HEK293T (cell line): Measurements from ENCODE around the gene STK38L.

Source experiments
- CTCF ChIA-PET: fragments of 350-600 bp; formaldehyde crosslinking; extraction: SDS; loops from one replicate; lab custom pipeline; 2021; ENCODE audit warnings: antibody characterized with exemption, inconsistent platforms; lab: Yijun Ruan, JAX
- POLR2A ChIA-PET: fragments of 350-600 bp; formaldehyde crosslinking; extraction: SDS; loops from one replicate; lab custom pipeline; 2020; ENCODE audit warnings: antibody characterized with exemption, inconsistent platforms; lab: Yijun Ruan, JAX
- DNase-seq: peaks from one replicate; pipeline ENCODE4 v3.0.0; 2012; ENCODE audit warnings: mixed read lengths; ENCODE audit errors: extremely low spot score
- ARNT ChIP-seq: fragments of 450-650 bp; IDR thresholded peaks from 2 replicates; pipeline ENCODE4 v1.6.1; 2017; ENCODE audit warnings: mild to moderate bottlenecking
- BHLHE40 ChIP-seq: fragments of 450-650 bp; IDR thresholded peaks from 2 replicates; pipeline ENCODE4 v1.6.1; 2016; ENCODE audit warnings: mild to moderate bottlenecking, moderate library complexity, borderline replicate concordance
- CTBP1 ChIP-seq: fragments of 450-650 bp; IDR thresholded peaks from 2 replicates; pipeline ENCODE4 v1.6.1; 2016; ENCODE audit warnings: borderline replicate concordance
- ELF4 ChIP-seq: fragments of 450-650 bp; IDR thresholded peaks from 2 replicates; pipeline ENCODE4 v1.6.1; 2017; ENCODE audit warnings: antibody characterized with exemption
- FOXA1 ChIP-seq: fragments of 450-650 bp; IDR thresholded peaks from 2 replicates; pipeline ENCODE4 v1.6.1; 2016; ENCODE audit warnings: mild to moderate bottlenecking
- FOXK2 ChIP-seq: fragments of 450-650 bp; IDR thresholded peaks from 2 replicates; pipeline ENCODE4 v1.6.1; 2016; ENCODE audit warnings: mild to moderate bottlenecking
- FOXM1 ChIP-seq: fragments of 450-650 bp; IDR thresholded peaks from 2 replicates; pipeline ENCODE4 v1.6.1; 2017; ENCODE audit warnings: mild to moderate bottlenecking, borderline replicate concordance
- HDGF ChIP-seq: fragments of 450-650 bp; IDR thresholded peaks from 2 replicates; pipeline ENCODE4 v1.6.1; 2017; ENCODE audit warnings: antibody characterized with exemption, borderline replicate concordance
- L3MBTL2 ChIP-seq: fragments of 450-650 bp; conservative IDR thresholded peaks from 2 replicates; pipeline ENCODE4 v1.6.1; 2016; ENCODE audit warnings: mild to moderate bottlenecking
- LEF1 ChIP-seq: fragments of 450-650 bp; IDR thresholded peaks from 2 replicates; pipeline ENCODE4 v1.6.1; 2017; ENCODE audit warnings: mild to moderate bottlenecking, borderline replicate concordance
- NFRKB ChIP-seq: fragments of 450-650 bp; IDR thresholded peaks from 2 replicates; pipeline ENCODE4 v1.6.1; 2016; ENCODE audit warnings: mild to moderate bottlenecking, moderate library complexity
- PKNOX1 ChIP-seq: fragments of 450-650 bp; IDR thresholded peaks from 2 replicates; pipeline ENCODE4 v1.6.1; 2016
- SP1 ChIP-seq: fragments of 450-650 bp; IDR thresholded peaks from 2 replicates; pipeline ENCODE4 v1.6.1; 2017
- SUZ12 ChIP-seq: fragments of 450-650 bp; IDR thresholded peaks from 2 replicates; pipeline ENCODE4 v1.6.1; 2016; ENCODE audit warnings: mild to moderate bottlenecking
- TARDBP ChIP-seq: fragments of 450-650 bp; IDR thresholded peaks from 2 replicates; pipeline ENCODE4 v1.6.1; 2016
- ZNF384 ChIP-seq: fragments of 450-650 bp; IDR thresholded peaks from 2 replicates; pipeline ENCODE4 v1.6.1; 2016

STK38L gene

DNA sequence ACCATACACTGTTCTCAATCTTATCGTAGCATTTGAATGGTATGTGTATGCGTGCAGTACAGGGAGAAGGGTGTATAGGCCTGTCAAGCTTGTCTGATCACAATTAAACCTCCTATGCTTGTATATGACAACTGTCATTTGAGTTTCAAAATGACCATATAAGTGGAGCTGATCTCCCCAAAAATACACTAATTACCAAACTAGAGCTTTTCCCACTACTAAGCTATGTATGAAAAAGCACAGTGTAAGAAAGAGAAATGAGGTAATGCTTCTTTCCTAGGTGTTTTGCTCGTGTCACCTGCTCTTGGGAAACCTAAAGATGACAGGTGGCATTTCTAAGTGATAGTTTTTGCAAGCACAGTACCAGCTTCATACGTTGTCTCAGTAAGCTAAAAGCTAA is 1.1 kb upstream of the STK38L start:
- DNase-seq = no peak
- ChIA-PET CTCF (no interaction called here), POLR2A (interaction anchor here (1.3 kb wide), 1 partner anchor 14 kb away, joined by 3 read pairs; no protein-coding TSS in a partner anchor)

GRCh38 chr12:27244689-27245488 is 803 bp downstream of the STK38L start:
- ChIA-PET CTCF (interaction anchor here (0.6 to 0.9 kb wide), 2 partner anchors 61 to 421 kb away, joined by 3 to 4 read pairs; no protein-coding TSS in a partner anchor), POLR2A (interaction anchor here (1.0 kb wide), 1 partner anchor 39 kb away, joined by 3 read pairs; no protein-coding TSS in a partner anchor)
- DNase-seq = no peak
- TF ChIP-seq FOXK2 (no peak), L3MBTL2 (no peak), TARDBP (no peak), SP1 (no peak), HDGF (no peak), BHLHE40 (no peak), FOXM1 (no peak), ZNF384 (no peak), PKNOX1 (no peak), CTBP1 (no peak), LEF1 (no peak), FOXA1 (no peak), ARNT (no peak), ELF4 (no peak)

More for the DNA sequence above, 1.1 kb upstream of the STK38L start:
- TF ChIP-seq TARDBP (no peak), PKNOX1 (no peak), LEF1 (no peak), CTBP1 (no peak), NFRKB (no peak), L3MBTL2 (no peak), ARNT (no peak), FOXA1 (no peak)

- POLR2A ChIA-PET = no interaction called here
- no peak for DNase-seq
- TF ChIP-seq FOXK2 = no peak
- TF ChIP-seq HDGF = no peak
- no peak for TF ChIP-seq PKNOX1
- no peak for TF ChIP-seq TARDBP
- TF ChIP-seq SP1 = no peak
- no peak for TF ChIP-seq LEF1
- TF ChIP-seq SUZ12 = no peak
- no peak for TF ChIP-seq FOXA1
- TF ChIP-seq L3MBTL2 = no peak
- TF ChIP-seq FOXM1 = no peak
- CTCF ChIA-PET = no interaction called here
These were observed 2.1 kb downstream of the STK38L start for GRCh38 chr12:27246141-27246540.

DNA sequence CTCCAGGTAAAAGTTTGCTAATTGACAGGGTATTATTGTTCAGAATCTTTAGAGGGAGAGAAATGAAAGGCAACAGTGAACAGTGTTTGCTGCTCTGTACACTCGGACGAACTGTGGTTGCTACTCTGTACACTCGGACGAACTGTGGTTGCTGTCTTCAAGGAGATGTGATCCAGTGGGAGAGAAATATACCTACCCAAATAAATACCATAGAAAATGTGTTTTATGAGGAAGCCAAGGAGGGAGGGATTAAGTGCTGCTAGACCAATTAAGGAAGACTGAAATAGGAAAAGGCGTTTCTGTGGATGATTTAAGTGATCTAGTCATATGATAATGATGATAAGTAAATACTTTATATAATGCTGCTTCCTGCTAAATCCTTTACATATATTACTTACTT is 2.7 kb downstream of the STK38L start:
- ChIA-PET CTCF (no interaction called here), POLR2A (no interaction called here)
- TF ChIP-seq ARNT (no peak), SUZ12 (no peak), LEF1 (no peak), L3MBTL2 (no peak), FOXM1 (no peak), TARDBP (no peak), NFRKB (no peak), PKNOX1 (no peak), ZNF384 (no peak), SP1 (no peak), FOXK2 (no peak), BHLHE40 (no peak), HDGF (no peak), CTBP1 (no peak), FOXA1 (no peak)
- DNase-seq = no peak

GRCh38 chr12:27252934-27253333 is 8.8 kb downstream of the STK38L start:
- POLR2A ChIA-PET = no interaction called here
- CTCF ChIA-PET = no interaction called here

More at GRCh38 chr12:27252934-27253333, 8.8 kb downstream of the STK38L start:
- no peak for TF ChIP-seq FOXA1
- TF ChIP-seq PKNOX1 = no peak
- no peak for TF ChIP-seq SUZ12
- TF ChIP-seq FOXM1 = no peak
- TF ChIP-seq ELF4 = no peak
- TF ChIP-seq CTBP1 = no peak
- no peak for TF ChIP-seq ARNT
- TF ChIP-seq FOXK2 = no peak
- no peak for TF ChIP-seq SP1
- TF ChIP-seq ZNF384 = no peak
- no peak for TF ChIP-seq LEF1
- no peak for TF ChIP-seq L3MBTL2
- no peak for TF ChIP-seq HDGF
- no peak for TF ChIP-seq NFRKB
- TF ChIP-seq TARDBP = no peak
- TF ChIP-seq BHLHE40 = no peak
- DNase-seq = no peak
